B cell (primary cell): ENCODE results near the gene TULP1. TPM values are rescaled to one million over a fixed set of nuclear protein-coding genes. Genes with fewer than 3 reads are reported as not detected.

Experiments
- ATAC-seq: fragments of 200-7000 bp; cut with Tn5 transposase; one replicate; pipeline ENCODE4 v1.10.0; 2021; ENCODE audit warnings: low read depth, mild to moderate bottlenecking, moderate number of reproducible peaks, moderate library complexity
- CTCF ChIA-PET: fragments of 350-600 bp; sonication (Branson Sonifier 250); formaldehyde crosslinking; loops from one replicate; lab custom pipeline; 2021; ENCODE audit warnings: antibody characterized with exemption, inconsistent platforms; lab: Charles Lee
- POLR2A ChIA-PET: fragments of 350-600 bp; sonication (Branson Sonifier 250); formaldehyde crosslinking; loops from one replicate; lab custom pipeline; 2021; ENCODE audit warnings: antibody characterized with exemption; lab: Charles Lee
- DNase-seq: peaks from one replicate; pipeline ENCODE4 v3.0.0; 2013
- H2AFZ ChIP-seq: 2 replicates; pipeline ENCODE4 v1.6.1; 2012; ENCODE audit warnings: mild to moderate bottlenecking, low read depth, low read length; ENCODE audit not compliant: insufficient read depth, poor library complexity, severe bottlenecking
- H3K27ac ChIP-seq, 2 donors: 1 replicate in 1 of 2; 2 replicates in 1 of 2; pipeline ENCODE4 v1.5.1; 2012 to 2013; ENCODE audit warnings: low read length in 2 of 2, mild to moderate bottlenecking in 2 of 2, moderate library complexity in 1 of 2
- H3K27me3 ChIP-seq, 4 experiments: fragments of 200-600 bp in 1 of 4; sonication (generic) in 1 of 4; replicated peaks in 1 of 4; 1 replicate in 2 of 4; 2 replicates in 2 of 4; pipeline versions ENCODE4 v1.6.1 to v1.7.0; 2013 to 2016; ENCODE audit warnings: low read length in 3 of 4, mild to moderate bottlenecking in 2 of 4, mixed read lengths in 1 of 4, moderate library complexity in 1 of 4; ENCODE audit not compliant: insufficient read depth in 4 of 4, control insufficient read depth in 3 of 4; ENCODE audit errors: control extremely low read depth in 1 of 4
- H3K36me3 ChIP-seq, 2 experiments: replicated peaks in 1 of 2; 1 replicate in 1 of 2; 2 replicates in 1 of 2; pipeline versions ENCODE4 v1.6.1 to v1.7.1; 2013; ENCODE audit warnings: low read length in 1 of 2; ENCODE audit not compliant: insufficient read depth in 2 of 2, control insufficient read depth in 1 of 2; ENCODE audit errors: control extremely low read depth in 1 of 2, extremely low read depth in 1 of 2
- H3K4me1 ChIP-seq, 2 donors: fragments of 200-600 bp in 1 of 2; sonication (generic) in 1 of 2; 1 replicate in 1 of 2; 2 replicates in 1 of 2; pipeline versions ENCODE4 v1.5.1 to v1.6.1; 2013 to 2017; ENCODE audit warnings: low read length in 2 of 2; ENCODE audit not compliant: control insufficient read depth in 2 of 2, insufficient read depth in 2 of 2
- H3K4me2 ChIP-seq: replicated peaks from 2 replicates; pipeline ENCODE3; 2012; ENCODE audit warnings: mild to moderate bottlenecking, low read depth, low read length; ENCODE audit not compliant: poor library complexity, severe bottlenecking
- H3K4me3 ChIP-seq, 5 experiments: fragments of 200-600 bp in 1 of 5; sonication (generic) in 1 of 5; 1 replicate in 3 of 5; 2 replicates in 2 of 5; pipeline versions ENCODE4 v1.5.1 to v1.7.0; 2011 to 2016; ENCODE audit warnings: low read length in 4 of 5, mild to moderate bottlenecking in 4 of 5, low read depth in 2 of 5, control low read depth in 1 of 5, moderate library complexity in 1 of 5; ENCODE audit not compliant: insufficient read depth in 1 of 5; ENCODE audit errors: control extremely low read depth in 1 of 5, extremely low read depth in 1 of 5
- H3K79me2 ChIP-seq: fragments of 200-600 bp; sonication (generic); one replicate; pipeline ENCODE4 v1.6.0; 2016; ENCODE audit warnings: low read length; ENCODE audit not compliant: control insufficient read depth, insufficient read depth
- H3K9ac ChIP-seq: fragments of 200-600 bp; sonication (generic); 2 replicates; pipeline ENCODE4 v1.6.1; 2017; ENCODE audit warnings: mild to moderate bottlenecking, low read length, moderate library complexity
- H3K9me3 ChIP-seq, 3 donors: one replicate each; pipeline versions ENCODE4 v1.6.1 to v1.7.1; 2013; ENCODE audit warnings: low read length in 2 of 3; ENCODE audit not compliant: control insufficient read depth in 2 of 3, insufficient read depth in 1 of 3; ENCODE audit errors: control extremely low read depth in 1 of 3
- H4K20me1 ChIP-seq: 2 replicates; pipeline ENCODE4 v1.6.0; 2012; ENCODE audit warnings: mild to moderate bottlenecking, low read length; ENCODE audit not compliant: insufficient read depth, control insufficient read depth, poor library complexity, severe bottlenecking
- H3K27ac Mint-ChIP-seq: one replicate; pipeline ENCODE4 v1.8.0; 2021; ENCODE audit warnings: mixed read lengths
- H3K27me3 Mint-ChIP-seq: one replicate; pipeline ENCODE4 v1.8.0; 2021; ENCODE audit warnings: mixed read lengths
- H3K4me1 Mint-ChIP-seq: one replicate; pipeline ENCODE4 v1.8.0; 2021; ENCODE audit warnings: mixed read lengths
- H3K4me3 Mint-ChIP-seq: one replicate; pipeline ENCODE4 v1.8.0; 2021; ENCODE audit warnings: mixed read lengths
- H3K9me3 Mint-ChIP-seq: one replicate; pipeline ENCODE4 v1.8.0; 2022; ENCODE audit warnings: mixed read lengths; ENCODE audit not compliant: insufficient read depth
- CTCF ChIP-seq: fragments of 200-600 bp; IDR thresholded peaks from one replicate; pipeline ENCODE4 v1.8.0; 2022; ENCODE audit warnings: antibody characterized with exemption, mild to moderate bottlenecking
- EZH2 ChIP-seq: IDR thresholded peaks from 2 replicates; pipeline ENCODE4 v1.6.1; 2012; ENCODE audit warnings: borderline replicate concordance, low read depth, mild to moderate bottlenecking, moderate library complexity, low read length; ENCODE audit not compliant: insufficient read depth, poor library complexity, severe bottlenecking
- WGBS: methylation state at CpG from one replicate; pipeline ENCODE4 v1.1.5; 2013; ENCODE audit warnings: missing lambda C conversion rate; ENCODE audit not compliant: insufficient coverage; 5-methylcytosine and 5-hydroxymethylcytosine counted together
- intact Hi-C: fragments of 100-400 bp; cut with micrococcal nuclease; formaldehyde crosslinking; loops from one replicate; pipeline ENCODE4 v1.10.0; 2022
- polyA plus RNA-seq: library from polyadenylated mRNA; depleted of rRNA; stranded (reverse); fragments of >200 nt; gene quantifications from 2 replicates; pipeline ENCODE4 v1.2.3, GENCODE V29; 2012
- total RNA-seq, 2 donors: library from RNA; stranded (reverse); fragments of 120-200 nt in 1 of 2; gene quantifications; 1 replicate in 1 of 2; 2 replicates in 1 of 2; pipeline versions ENCODE4 v1.2.3 to v1.2.4, GENCODE V29; 2013 to 2022

Gene TULP1
- total and polyA plus RNA-seq, 2 donors (not counting 1 experiment from before 2014, with no cell fraction given), result not detected

- ChIA-PET CTCF (interaction anchor here (0.6 to 1.5 kb wide), 2 partner anchors 30 to 82 kb away, joined by 3 read pairs; no protein-coding TSS in a partner anchor), POLR2A (no interaction called here)
- Mint-ChIP-seq H3K4me1 (no peaks in the 10 kb centered on the region), H3K4me3 (no peak overlapping the region), H3K27ac (no peak overlapping the region), H3K9me3 (no peaks in the 10 kb centered on the region), H3K27me3 (no peaks in the 10 kb centered on the region)
- H3K4me2 ChIP-seq, result no peak overlapping the region
- H3K9ac ChIP-seq, result no peak overlapping the region
- no peaks in the 10 kb centered on the region for H3K36me3 ChIP-seq
- H4K20me1 ChIP-seq, result no peaks in the 10 kb centered on the region
- H3K4me1 ChIP-seq, result no peaks in the 10 kb centered on the region
- H3K27ac ChIP-seq, result no peak overlapping the region
- DNase-seq (no peak), ATAC-seq (no peak)
- intact Hi-C loops, result no loop called here
- no peak overlapping the region for H2AFZ ChIP-seq
- no peaks in the 10 kb centered on the region for H3K27me3 ChIP-seq
- no peak overlapping the region for H3K4me3 ChIP-seq
- 100% methylated on average over 6 of the region's 8 CpGs for WGBS
- TF ChIP-seq EZH2, result no peak
- no peak for TF ChIP-seq CTCF
- H3K9me3 ChIP-seq, result no peaks in the 10 kb centered on the region
- no peaks in the 10 kb centered on the region for H3K79me2 ChIP-seq
Measured at GRCh38 chr6:35481226-35481625, 31.5 kb downstream of the TULP1 start.

DNA sequence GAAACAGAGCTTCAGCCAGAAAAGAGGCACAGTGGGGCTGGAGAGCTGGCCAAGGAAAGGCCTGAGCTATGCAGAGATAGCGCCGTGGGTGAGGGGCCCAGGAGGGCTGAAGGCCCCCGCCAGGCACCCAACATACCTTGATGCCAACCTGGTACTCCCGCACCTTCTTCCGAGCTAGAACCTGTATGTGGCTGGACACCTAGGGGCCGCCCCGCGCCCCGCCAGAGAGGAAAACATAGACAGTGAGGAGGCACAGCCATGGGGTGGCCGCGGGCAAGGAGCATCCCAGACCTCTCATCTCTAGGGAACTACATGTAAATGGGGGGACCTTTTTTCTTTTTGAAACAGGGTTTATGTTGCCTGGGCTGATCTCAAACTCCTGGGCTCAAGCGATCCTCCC is 32.5 kb downstream of the TULP1 start:
- no peaks in the 10 kb centered on the region for H3K9me3 ChIP-seq
- Mint-ChIP-seq H3K9me3 (no peaks in the 10 kb centered on the region), H3K4me1 (no peaks in the 10 kb centered on the region), H3K27ac (no peak overlapping the region), H3K27me3 (no peaks in the 10 kb centered on the region), H3K4me3 (no peak overlapping the region)
- WGBS, result 98% methylated on average over 5 of the region's 12 CpGs
- H3K27me3 ChIP-seq, result no peaks in the 10 kb centered on the region
- ATAC-seq (no peak), DNase-seq (no peak)
- no peak overlapping the region for H3K4me2 ChIP-seq
- H2AFZ ChIP-seq, result no peak overlapping the region
- no peak for TF ChIP-seq CTCF
- TF ChIP-seq EZH2, result no peak
- no peak overlapping the region for H3K27ac ChIP-seq
- no peak overlapping the region for H3K9ac ChIP-seq
- POLR2A ChIA-PET, result no interaction called here
- no peaks in the 10 kb centered on the region for H4K20me1 ChIP-seq
- no peaks in the 10 kb centered on the region for H3K79me2 ChIP-seq
- intact Hi-C loops, result no loop called here
- no peaks in the 10 kb centered on the region for H3K4me1 ChIP-seq
- no peaks in the 10 kb centered on the region for H3K36me3 ChIP-seq
- H3K4me3 ChIP-seq, result no peak overlapping the region
- CTCF ChIA-PET, result no interaction called here
